Retina (tissue), 1 donor: ENCODE data around the gene TSPAN1.
"Not testable (repeated sequence)": the region's sequence is repeated elsewhere in the genome, so short reads cannot be mapped to it uniquely, and the experiment has no call there.

Source experiments
- DNase-seq: peaks from one replicate; pipeline ENCODE4 v3.0.0-alpha.2; 2016

The TSPAN1 gene

DNA sequence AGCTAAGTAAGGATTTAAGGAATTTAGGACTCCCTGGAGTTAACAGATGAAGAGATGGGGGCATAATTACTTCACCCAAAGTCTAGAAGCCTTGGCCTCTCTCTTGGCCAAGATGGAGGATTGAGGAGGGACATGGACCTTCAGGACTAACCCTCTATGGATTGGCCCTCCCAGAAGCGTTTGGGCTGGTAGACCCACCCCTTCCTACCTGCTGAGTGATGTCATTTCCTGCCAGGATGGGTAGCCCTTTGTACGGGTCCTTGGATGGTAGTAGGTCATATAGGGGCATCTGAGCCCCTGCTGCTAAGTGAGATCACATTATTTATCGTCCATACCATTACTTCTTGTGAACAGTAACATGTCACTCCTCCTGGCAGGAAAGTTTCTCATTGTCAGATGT is 45.9 kb downstream of the TSPAN1 start:
- DNase-seq: no peak

DNA sequence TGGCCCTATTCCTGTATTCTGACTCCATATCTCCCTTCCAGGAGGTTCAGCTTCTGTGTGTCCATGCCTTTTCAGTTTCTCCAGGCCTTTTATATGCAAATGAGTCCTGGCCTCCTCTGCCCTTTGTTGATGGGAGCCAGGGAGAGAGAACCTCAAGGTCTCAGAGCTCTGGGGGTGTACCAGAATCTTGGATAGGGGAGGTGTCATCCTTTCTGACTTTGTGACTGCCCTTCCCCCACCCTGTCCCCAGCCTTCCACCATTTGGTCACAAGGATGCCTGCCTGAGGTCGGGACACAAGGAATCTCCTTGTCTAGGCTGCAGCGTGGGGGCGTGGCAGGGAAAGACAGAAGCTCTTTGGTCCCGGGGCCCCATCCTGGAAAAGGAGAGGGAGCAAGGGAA is 46.9 kb downstream of the TSPAN1 start:
- peak; percentile 55 for DNase-seq

DNA sequence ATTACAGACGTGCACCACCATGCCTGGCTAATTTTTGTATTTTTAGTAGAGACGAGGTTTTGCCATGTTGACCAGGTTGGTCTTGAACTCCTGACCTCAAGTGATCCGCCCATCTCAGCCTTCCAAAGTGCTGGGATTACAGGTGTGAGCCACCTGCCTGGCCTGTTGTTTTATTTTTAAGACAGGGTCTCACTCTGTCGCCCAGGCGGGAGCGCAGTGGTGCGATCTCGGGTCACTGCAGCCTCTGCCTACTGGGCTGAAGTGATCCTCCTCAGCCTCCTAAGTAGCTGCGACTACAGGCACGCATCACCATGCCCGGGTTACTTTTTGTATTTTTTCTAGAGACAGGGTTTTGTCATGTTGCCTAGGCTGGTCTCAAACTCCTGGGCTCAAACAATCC is 48.2 kb downstream of the TSPAN1 start:
- DNase-seq: not testable (repeated sequence)

DNA sequence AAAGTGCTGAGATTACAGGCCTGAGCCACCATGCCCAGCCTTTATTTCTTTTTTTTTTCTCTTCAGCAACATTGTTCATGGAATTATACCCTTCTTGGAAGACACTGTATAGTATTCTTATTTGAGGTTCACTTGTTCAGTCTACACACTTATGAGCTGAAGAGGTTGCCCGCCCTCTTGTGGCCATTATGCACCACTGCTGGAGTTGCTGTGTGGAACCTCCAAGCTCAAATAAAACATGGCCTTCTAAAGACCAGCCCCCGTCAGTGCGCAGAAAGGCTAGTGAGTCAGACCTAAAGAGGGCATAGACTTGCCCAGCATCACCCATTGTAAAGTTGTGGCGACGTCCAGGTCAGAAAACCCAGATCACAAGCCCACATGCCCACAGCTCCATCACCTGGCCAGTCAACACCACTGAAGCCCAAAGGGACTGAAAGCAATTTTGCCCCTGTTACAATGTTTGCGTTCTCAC is 48.6 kb downstream of the TSPAN1 start:
- DNase-seq: peak; percentile 81

DNA sequence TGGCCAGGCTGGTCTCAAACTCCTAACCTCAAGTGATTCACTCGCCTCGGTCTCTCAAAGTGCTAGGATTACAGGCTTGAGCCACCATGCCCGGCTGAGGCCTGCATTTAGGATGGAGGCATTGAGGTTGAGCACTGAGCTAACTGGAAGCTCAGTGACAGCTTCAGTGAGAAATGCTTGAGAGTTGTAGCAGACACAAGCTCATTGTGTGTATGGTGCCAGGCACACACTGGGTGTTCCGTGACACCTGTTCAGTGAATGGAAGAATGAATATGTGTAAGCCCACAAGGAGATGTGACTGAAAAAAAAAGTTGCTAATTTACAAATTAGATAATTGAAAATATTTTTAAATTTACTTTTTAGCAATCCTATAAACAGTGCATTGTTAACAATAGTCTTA is 50.1 kb downstream of the TSPAN1 start:
- DNase-seq: no peak

DNA sequence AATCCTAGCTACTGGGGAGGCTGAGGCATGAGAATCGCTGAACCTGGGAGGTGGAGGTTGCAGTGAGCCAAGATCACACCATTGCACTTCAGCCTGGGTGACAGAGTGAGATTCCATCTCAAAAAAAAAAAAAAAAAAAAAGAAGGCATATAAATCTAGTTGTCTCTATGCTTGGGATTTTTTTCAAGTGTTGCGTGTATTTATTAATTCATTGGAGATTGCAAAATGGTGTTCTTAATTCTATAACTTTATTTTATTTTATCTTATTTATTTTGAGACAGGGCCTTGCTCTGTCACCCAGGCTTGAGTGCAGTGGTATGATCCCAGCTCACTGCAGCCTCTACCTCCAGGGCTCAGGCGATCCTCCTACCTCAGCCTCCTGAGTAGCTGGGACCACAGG is 56.3 kb downstream of the TSPAN1 start:
- not testable (repeated sequence) for DNase-seq
